Measurements from ENCODE around the gene YEATS4.

YEATS4 gene

GRCh38 chr12:69338120-69338859, 21.3 kb upstream of the YEATS4 start:
- no peak for TF ChIP-seq CTCF (IDR thresholded peaks at IDR 0.05)

GRCh38 chr12:69338936-69339335, 20.6 kb upstream of the YEATS4 start:
- TF ChIP-seq CTCF (IDR thresholded peaks at IDR 0.05), result no peak

- TF ChIP-seq CTCF (IDR thresholded peaks at IDR 0.05), result no peak
Observed at GRCh38 chr12:69339999-69340398, 19.5 kb upstream of the YEATS4 start.

GRCh38 chr12:69341328-69341727, 18.2 kb upstream of the YEATS4 start:
- no peak for TF ChIP-seq CTCF (IDR thresholded peaks at IDR 0.05)

- TF ChIP-seq CTCF (IDR thresholded peaks at IDR 0.05), result no peak
Observed at GRCh38 chr12:69342421-69342820, 17.1 kb upstream of the YEATS4 start.

- TF ChIP-seq CTCF (IDR thresholded peaks at IDR 0.05), result no peak
Observed at GRCh38 chr12:69343357-69343756, 16.2 kb upstream of the YEATS4 start.

- no peak for TF ChIP-seq CTCF (IDR thresholded peaks at IDR 0.05)
Observed at GRCh38 chr12:69343885-69344612, 15.5 kb upstream of the YEATS4 start.
